Measurements from ENCODE around the gene UBAC2. TPM values are rescaled to one million over a fixed set of nuclear protein-coding genes. Genes with fewer than 3 reads are reported as not detected.

The UBAC2 gene
- total RNA-seq, 1 experiment from 2014 or later, result 103 TPM

- Mint-ChIP-seq H3K4me1 (ENCODE audit: low read depth, unreplicated experiment) (peaks cover 6% of the 10 kb centered on the region), H3K4me3 (ENCODE audit: unreplicated experiment) (no peak overlapping the region), H3K36me3 (ENCODE audit: insufficient read depth, unreplicated experiment) (peaks cover 10% of the 10 kb centered on the region), H3K27ac (ENCODE audit: unreplicated experiment) (no peak overlapping the region), H3K9me3 (ENCODE audit: unreplicated experiment) (no peaks in the 10 kb centered on the region), H3K27me3 (ENCODE audit: insufficient read depth, unreplicated experiment) (no peaks in the 10 kb centered on the region)
- ChIA-PET POLR2A (no interaction called here), CTCF (interaction anchor here (1.4 kb wide), 1 partner anchor 11 kb away, joined by 3 read pairs; no protein-coding TSS in a partner anchor)
- Histone ChIP-seq H3K9me3 (no peaks in the 10 kb centered on the region), H3K4me1 (no peaks in the 10 kb centered on the region), H3K4me3 (ENCODE audit: low read depth, low read length) (no peak overlapping the region), H3K27me3 (replicated peaks; ENCODE audit: control insufficient read depth, insufficient read depth, low read length) (no peaks in the 10 kb centered on the region), H3K36me3 (ENCODE audit: control insufficient read depth, insufficient read depth, low read length) (no peaks in the 10 kb centered on the region)
- no peak for TF ChIP-seq CTCF (IDR thresholded peaks at IDR 0.05; ENCODE audit: insufficient read depth in 1 of 2, low read depth in 1 of 2, low read length in 1 of 2, severe bottlenecking in 1 of 2, unreplicated experiment in 1 of 2)
- no peak for DNase-seq
- no TSS peak for BruUV-seq (replicated peaks)
- intact Hi-C loops (cut with micrococcal nuclease; ENCODE audit: unreplicated experiment), result no loop called here
Measured at GRCh38 chr13:99255271-99255670, 54.6 kb downstream of the UBAC2 start.

GRCh38 chr13:99256283-99256682 lies 55.6 kb downstream of the UBAC2 start:
- no peak for TF ChIP-seq CTCF (IDR thresholded peaks at IDR 0.05; ENCODE audit: insufficient read depth in 1 of 2, low read depth in 1 of 2, low read length in 1 of 2, severe bottlenecking in 1 of 2, unreplicated experiment in 1 of 2)
- no peak overlapping the region for H3K4me3 ChIP-seq (ENCODE audit: low read depth, low read length)
- Mint-ChIP-seq H3K4me1 (ENCODE audit: low read depth, unreplicated experiment) (peaks cover 3% of the 10 kb centered on the region), H3K9me3 (ENCODE audit: unreplicated experiment) (no peaks in the 10 kb centered on the region), H3K36me3 (ENCODE audit: insufficient read depth, unreplicated experiment) (peaks cover 6% of the 10 kb centered on the region), H3K4me3 (ENCODE audit: unreplicated experiment) (no peak overlapping the region), H3K27ac (ENCODE audit: unreplicated experiment) (no peak overlapping the region), H3K27me3 (ENCODE audit: insufficient read depth, unreplicated experiment) (no peaks in the 10 kb centered on the region)
- no peaks in the 10 kb centered on the region for H3K9me3 ChIP-seq
- no peaks in the 10 kb centered on the region for H3K27me3 ChIP-seq (replicated peaks; ENCODE audit: control insufficient read depth, insufficient read depth, low read length)
- H3K36me3 ChIP-seq (ENCODE audit: control insufficient read depth, insufficient read depth, low read length), result no peaks in the 10 kb centered on the region
- ChIA-PET CTCF (interaction anchor here (1.4 kb wide), 1 partner anchor 10 kb away, joined by 3 read pairs; no protein-coding TSS in a partner anchor), POLR2A (no interaction called here)
- H3K4me1 ChIP-seq, result no peaks in the 10 kb centered on the region
- no TSS peak for BruUV-seq (replicated peaks)
- intact Hi-C loops (cut with micrococcal nuclease; ENCODE audit: unreplicated experiment), result no loop called here
- no peak for DNase-seq

GRCh38 chr13:99256709-99257108 lies 56.1 kb downstream of the UBAC2 start:
- BruUV-seq (replicated peaks), result no TSS peak
- TF ChIP-seq CTCF (IDR thresholded peaks at IDR 0.05; ENCODE audit: insufficient read depth in 1 of 2, low read depth in 1 of 2, low read length in 1 of 2, severe bottlenecking in 1 of 2, unreplicated experiment in 1 of 2), result no peak
- Histone ChIP-seq H3K4me1 (no peaks in the 10 kb centered on the region), H3K9me3 (no peaks in the 10 kb centered on the region), H3K36me3 (ENCODE audit: control insufficient read depth, insufficient read depth, low read length) (no peaks in the 10 kb centered on the region), H3K4me3 (ENCODE audit: low read depth, low read length) (no peak overlapping the region), H3K27me3 (replicated peaks; ENCODE audit: control insufficient read depth, insufficient read depth, low read length) (no peaks in the 10 kb centered on the region)
- ChIA-PET POLR2A (no interaction called here), CTCF (no interaction called here)
- no peaks in the 10 kb centered on the region for H3K4me1 Mint-ChIP-seq (ENCODE audit: low read depth, unreplicated experiment)
- H3K27me3 Mint-ChIP-seq (ENCODE audit: insufficient read depth, unreplicated experiment), result no peaks in the 10 kb centered on the region
- no peak overlapping the region for H3K27ac Mint-ChIP-seq (ENCODE audit: unreplicated experiment)
- intact Hi-C loops (cut with micrococcal nuclease; ENCODE audit: unreplicated experiment), result no loop called here
- H3K36me3 Mint-ChIP-seq (ENCODE audit: insufficient read depth, unreplicated experiment), result peaks cover 6% of the 10 kb centered on the region
- no peak overlapping the region for H3K4me3 Mint-ChIP-seq (ENCODE audit: unreplicated experiment)
- DNase-seq, result no peak
- H3K9me3 Mint-ChIP-seq (ENCODE audit: unreplicated experiment), result no peaks in the 10 kb centered on the region
